ENCODE measurements around the gene ENO1. TPM values are rescaled to one million over a fixed set of nuclear protein-coding genes. Genes with fewer than 3 reads are reported as not detected.
A peak's percentile ranks its signal among the peaks of the same experiment; 100 is the strongest.

Gene ENO1
- total and polyA plus RNA-seq, 9 of the 15 experiments (the other 6 are each of a cell fraction or from before 2014, with no cell fraction given), result 2,249 to 7,472 (median 2,868) TPM

GRCh38 chr1:8879922-8880676, 1.6 kb upstream of the ENO1 start:
- Histone ChIP-seq H2AFZ (ENCODE audit: low read depth, low read length) (no peak overlapping the region), H3K4me2 (ENCODE audit: insufficient read depth, low read length) (peak overlapping the region; percentile 98), H3K27ac (ENCODE audit: extremely low read depth, low read depth, low read length) (peak overlapping the region; percentile 99), H3K9ac (ENCODE audit: insufficient read depth in 1 of 2, low read depth in 2 of 2, low read length in 2 of 2) (peak overlapping the region; percentile 39 to 99; a peak in 3 of 4 replicates), H3K9me1 (ENCODE audit: control insufficient read depth, insufficient read depth, low read length) (no peaks in the 10 kb centered on the region), H3K27me3 (ENCODE audit: control insufficient read depth in 2 of 2, insufficient read depth in 2 of 2, low read length in 2 of 2) (peaks cover 0 to 4% of the 10 kb centered on the region in 2 experiments; a peak in 2 of 5 replicates), H3K79me2 (ENCODE audit: control insufficient read depth, insufficient read depth, low read length) (peaks cover 51% of the 10 kb centered on the region), H3K36me3 (ENCODE audit: control insufficient read depth, insufficient read depth, low read length) (peaks cover 27% of the 10 kb centered on the region), H3K4me3 (peak overlapping the region; percentile 82), H4K20me1 (replicated peaks; ENCODE audit: control insufficient read depth, insufficient read depth, low read length) (peaks cover 14% of the 10 kb centered on the region), H3K4me1 (replicated peaks in 1 of 2; ENCODE audit: control insufficient read depth in 2 of 2, insufficient read depth in 2 of 2, low read length in 2 of 2) (peaks cover 25 to 26% of the 10 kb centered on the region in 2 experiments), H3K9me3 (replicated peaks; ENCODE audit: control insufficient read depth, insufficient read depth, low read depth, low read length) (no peaks in the 10 kb centered on the region)
- FAIRE-seq (peak; percentile 90), DNase-seq (ENCODE audit: extremely low read depth in 1 of 4, low spot score in 3 of 4) (peak; percentile 63 to 93 (median 76)), ATAC-seq (peak; percentile 53)
- ChIA-PET POLR2A (interaction anchor here (0.6 to 9.5 kb wide), 5 partner anchors 12 to 1923 kb away, joined by 3 to 219 read pairs (median 3); no protein-coding TSS in a partner anchor), CTCF (ENCODE audit: low intra/inter-chr PET ratio) (no interaction called here)
- intact Hi-C loops (cut with micrococcal nuclease), result loop anchor here (2.0 kb wide), 1 partner anchor 21 kb away; no protein-coding TSS in a partner anchor
- in situ Hi-C loops (cut with MboI), result no loop called here
- WGBS (ENCODE audit: insufficient coverage, low coverage, missing lambda C conversion rate), result 2% methylated on average over 9 of the region's 9 CpGs
- TSS peak; percentile 83 for BruUV-seq (replicated peaks)
- TF ChIP-seq DIDO1 (tag; IDR thresholded peaks at IDR 0.05; ENCODE audit: low read depth), result no peak
- TF ChIP-seq RBM39 (optimal IDR thresholded peaks at IDR 0.05; ENCODE audit: low read depth, low read length), result no peak
- peak; percentile 19; the same call in 1 of the 2 replicates for TF ChIP-seq PML (IDR thresholded peaks at IDR 0.05; ENCODE audit: low read length)
- TF ChIP-seq TARDBP (IDR thresholded peaks at IDR 0.05), result no peak
- TF ChIP-seq TFE3 (CRISPR knock-in tag; IDR thresholded peaks at IDR 0.05), result no peak
- TF ChIP-seq JUNB (CRISPR knock-in tag; conservative IDR thresholded peaks at IDR 0.05), result no peak
- TF ChIP-seq NCOR1 (IDR thresholded peaks at IDR 0.05), result peak; percentile 38; the same call in 1 of the 2 replicates
- TF ChIP-seq FOSL1 (tag; conservative IDR thresholded peaks at IDR 0.05), result peak; percentile 90
- no peak; the same call in none of the 2 replicates for TF ChIP-seq GTF2E2 (tag; IDR thresholded peaks at IDR 0.05)
- TF ChIP-seq ZNF318 (IDR thresholded peaks at IDR 0.05; ENCODE audit: borderline replicate concordance in 1 of 2, low read depth in 1 of 2), result no peak
- TF ChIP-seq PTBP1 (IDR thresholded peaks at IDR 0.05; ENCODE audit: low read depth, low read length), result no peak
- peak; percentile 51; the same call in 1 of the 2 replicates for TF ChIP-seq XRCC5 (IDR thresholded peaks at IDR 0.05; ENCODE audit: low read depth, low read length)
